NCI-H2107 (cell line): Measurements from ENCODE around the gene KCNIP3.
"Not testable (repeated sequence)": the region's sequence is repeated elsewhere in the genome, so short reads cannot be mapped to it uniquely, and the experiment has no call there.

Experiments
- DNase-seq: peaks from one replicate; lab custom pipeline; 2025; lab: John Stamatoyannopoulos, UW

The KCNIP3 gene

DNA sequence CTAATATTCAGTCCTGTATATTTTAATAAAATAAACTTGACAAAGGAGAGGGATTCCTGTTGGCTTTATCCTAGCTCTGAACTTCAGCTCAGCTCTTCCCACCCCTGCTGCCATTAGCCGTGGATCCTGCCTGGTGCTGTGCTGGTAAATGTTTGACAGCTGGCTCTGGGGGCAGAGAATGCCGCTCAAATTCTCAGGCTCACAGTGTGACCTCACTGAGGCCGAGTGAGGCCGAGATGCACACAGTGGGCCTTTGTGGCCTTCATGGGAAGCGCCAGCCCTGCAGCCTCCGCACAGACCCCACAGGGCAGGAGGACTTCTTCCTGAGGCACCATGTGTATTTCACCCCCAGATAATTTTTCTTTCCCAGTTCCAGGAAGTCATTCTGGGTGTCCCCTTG is 88.9 kb downstream of the KCNIP3 start:
- no peak for DNase-seq

DNA sequence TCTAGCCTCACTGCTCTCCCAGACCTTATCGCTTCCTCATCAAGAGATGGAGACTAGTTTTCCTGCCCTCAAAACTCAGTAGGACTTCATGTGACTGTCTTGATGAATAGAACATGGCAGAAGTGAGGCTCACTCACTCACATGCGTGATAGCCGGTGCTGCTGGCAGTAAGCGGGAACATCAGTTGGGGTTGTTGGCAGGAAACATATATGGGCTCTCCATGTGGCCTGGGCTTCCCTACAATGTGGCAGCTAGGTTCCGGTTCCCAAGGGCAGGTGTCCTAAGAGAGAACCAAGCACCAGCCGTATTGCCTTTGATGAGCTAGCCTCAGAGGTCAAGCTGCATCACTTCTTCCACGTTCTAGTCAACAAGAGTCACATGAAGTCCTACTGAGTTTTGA is 90.2 kb downstream of the KCNIP3 start:
- no peak for DNase-seq

DNA sequence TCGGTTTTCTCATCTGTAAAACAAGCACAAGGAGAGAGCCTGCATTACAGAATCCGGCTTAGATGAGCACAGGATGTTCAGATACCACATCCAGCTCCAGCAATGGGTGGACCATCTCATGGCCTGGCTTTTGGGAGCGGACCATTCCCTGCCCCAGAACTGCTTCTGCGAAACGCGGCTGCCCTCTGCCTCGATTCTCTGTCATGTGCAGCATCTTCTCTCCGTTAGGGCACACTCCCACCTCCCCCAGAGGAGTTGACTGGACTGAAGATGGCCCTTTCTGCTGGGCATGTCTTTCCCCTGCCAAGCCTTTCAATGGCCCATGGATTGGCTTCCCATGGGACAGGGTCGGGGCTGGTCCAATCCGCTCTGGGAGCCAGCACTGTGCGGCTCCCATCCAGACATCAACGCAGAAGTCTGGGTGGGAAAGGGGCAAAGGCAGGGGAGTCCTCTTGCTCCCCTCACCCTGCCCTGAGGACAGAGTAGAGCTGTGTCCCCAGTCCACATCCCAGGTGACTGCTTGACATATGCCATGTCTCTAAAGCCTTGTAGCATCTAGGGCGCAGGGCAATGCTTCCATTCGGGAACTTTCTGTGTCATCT is 91.0 kb downstream of the KCNIP3 start:
- no peak for DNase-seq

DNA sequence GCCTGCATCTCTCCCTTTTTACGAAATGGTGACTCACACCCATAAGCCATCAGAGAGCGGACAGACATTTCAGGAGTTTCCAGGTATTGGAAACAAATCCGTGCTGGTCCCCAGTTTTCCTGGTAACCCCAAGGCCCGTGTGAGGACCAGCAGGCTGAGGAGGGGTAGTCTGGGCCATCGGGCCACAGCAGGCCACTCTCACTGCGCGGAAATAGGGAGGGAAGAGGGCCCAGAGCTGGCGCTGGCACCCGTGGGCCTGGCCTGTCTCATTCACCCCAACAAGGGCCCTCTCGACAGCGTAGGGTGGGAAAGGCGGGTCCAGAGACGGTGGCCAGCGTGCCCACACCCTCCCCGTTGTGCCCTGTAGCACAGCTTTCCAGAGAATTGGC is 91.7 kb downstream of the KCNIP3 start:
- DNase-seq, result no peak

DNA sequence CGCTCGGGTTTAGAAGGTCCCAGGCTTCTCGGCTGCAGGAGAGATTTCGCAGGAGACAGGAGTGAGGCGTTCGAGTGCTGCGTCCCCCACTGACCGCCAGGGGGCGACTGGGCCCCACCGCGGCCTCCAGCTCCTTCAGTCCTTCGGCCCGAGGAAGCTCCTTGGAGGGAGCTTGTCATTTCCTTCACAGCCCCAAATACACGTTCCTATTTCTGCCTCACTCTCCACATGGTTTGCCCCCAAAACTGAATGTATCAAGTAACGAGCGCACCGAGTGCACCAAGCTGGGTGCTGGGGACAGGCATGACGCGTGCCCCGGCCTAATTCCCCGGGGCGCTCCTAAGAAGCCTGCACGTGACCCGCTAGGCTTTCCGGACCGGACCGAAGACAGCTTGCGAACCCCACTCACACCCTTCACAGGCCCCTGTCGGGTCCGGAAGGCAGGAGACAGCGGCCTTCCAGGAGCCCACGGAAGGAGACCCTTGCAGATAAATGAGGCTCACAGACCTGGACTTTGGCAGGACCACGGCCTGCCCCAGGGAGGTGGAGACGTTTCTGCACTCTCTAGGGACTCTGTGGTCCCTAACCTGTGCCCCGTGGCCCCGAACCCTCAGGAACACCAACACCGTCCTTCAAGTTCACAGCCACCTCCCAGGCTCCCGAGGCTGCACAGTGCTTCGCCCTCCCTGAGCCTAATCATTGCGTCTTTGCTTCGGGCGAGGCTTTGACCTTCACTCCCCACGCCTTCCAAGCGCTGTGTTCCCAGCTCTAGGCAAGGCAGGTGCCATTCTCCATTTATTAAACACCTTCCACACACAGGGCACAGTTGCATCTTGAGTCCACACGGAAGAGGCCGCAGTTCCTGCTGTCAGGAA is 92.3 kb downstream of the KCNIP3 start:
- DNase-seq, result no peak

DNA sequence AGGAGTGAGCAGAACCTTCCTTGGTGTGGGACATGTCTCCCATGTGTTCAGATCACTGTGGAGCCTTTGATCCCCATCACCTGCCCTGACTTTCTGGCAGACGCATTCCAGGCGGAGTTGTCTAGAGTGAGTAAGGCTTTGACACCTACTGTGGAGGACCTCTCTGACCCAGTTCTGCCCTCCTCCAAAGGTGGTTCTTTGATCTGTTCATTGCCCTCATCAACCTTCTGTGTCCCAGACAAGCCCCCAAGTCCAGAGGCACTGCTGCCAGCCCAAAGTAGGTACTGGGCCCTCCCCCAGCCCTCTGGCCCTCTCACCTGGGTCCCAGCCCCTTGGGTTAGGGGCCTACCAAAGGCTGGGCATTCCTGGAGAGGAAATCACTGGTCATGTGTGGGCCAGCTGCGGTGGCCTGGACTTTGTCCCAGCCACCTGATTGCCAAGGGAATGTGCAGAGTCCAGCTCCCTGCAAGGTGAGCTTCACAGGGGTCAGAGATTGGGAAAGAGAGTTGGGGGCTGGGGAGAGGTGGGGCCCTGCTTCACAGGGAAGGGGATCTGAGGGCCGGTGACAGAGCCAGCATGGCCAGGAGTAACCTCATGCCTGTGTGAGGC is 93.2 kb downstream of the KCNIP3 start:
- no peak for DNase-seq

DNA sequence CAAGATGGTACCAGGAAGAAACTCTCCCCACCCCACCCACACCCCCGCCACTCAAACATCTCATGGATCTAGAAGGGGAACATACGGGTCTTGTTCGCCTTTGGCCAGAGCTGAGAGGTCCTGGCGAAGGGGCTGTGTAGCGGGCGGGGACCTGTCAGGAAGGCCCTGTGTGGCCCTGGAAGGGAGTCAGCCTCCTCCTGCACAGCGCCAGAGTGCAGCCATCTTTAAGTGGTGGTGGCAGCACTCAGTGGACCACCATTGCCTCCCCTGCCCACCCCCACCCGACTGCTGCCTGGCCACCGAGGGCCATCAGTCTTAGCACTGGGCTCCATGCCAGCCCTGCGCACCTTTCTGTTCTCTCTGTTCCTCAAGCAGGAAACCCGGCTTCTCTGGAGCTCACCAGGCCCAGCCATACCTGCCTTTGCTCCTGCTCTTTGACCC is 93.8 kb downstream of the KCNIP3 start:
- no peak for DNase-seq

DNA sequence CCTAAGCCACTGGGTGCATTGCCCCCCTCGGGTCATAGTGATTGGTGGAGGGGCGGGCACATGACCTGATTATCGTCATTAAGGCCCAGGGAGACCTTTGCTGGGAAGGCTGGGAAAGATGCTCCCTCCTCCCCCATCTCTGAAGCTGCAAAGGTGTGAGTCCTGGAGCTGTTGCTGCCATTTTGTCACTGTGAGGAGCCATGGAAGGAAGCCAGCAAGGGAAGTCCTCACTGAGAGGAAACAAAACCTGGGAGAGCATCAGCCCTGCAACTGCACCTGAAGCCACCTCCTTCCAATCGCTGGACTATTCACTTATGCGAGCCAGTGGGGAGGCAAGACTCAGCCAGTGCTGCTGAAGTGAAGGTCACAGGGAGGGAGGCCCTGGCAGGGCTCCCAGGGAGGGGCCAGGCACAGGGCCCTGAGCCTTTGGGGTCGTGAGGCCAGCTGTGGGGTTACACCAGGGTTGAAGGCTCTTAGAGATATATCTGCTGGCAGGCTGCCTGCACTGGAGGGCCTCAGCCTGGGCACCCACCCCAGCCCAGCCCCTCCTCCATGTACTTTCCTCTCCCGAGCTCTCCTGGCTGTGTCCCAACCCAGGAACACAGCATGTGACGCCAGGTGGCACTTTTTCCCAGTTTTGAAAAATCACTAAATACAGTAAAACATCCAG is 94.6 kb downstream of the KCNIP3 start:
- no peak for DNase-seq

DNA sequence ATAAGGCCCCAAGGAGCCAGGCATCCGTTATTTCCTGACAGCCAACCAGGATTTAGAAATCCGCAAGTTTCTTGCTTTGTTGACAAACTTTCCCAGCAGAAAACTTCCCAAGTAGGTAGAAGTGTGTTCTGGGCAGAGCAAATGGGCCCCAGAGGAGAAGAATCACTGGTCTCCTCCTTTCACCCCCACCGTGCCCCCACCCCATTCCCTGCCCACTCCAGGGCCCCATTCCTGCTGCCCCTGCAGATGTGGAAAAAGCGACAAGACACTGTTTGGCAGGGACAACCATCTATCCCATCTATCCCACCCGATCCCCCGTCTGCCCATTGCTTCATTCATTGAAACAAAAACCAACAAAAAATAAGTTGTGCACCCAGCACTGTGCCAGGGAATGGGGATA is 95.2 kb downstream of the KCNIP3 start:
- no peak for DNase-seq

DNA sequence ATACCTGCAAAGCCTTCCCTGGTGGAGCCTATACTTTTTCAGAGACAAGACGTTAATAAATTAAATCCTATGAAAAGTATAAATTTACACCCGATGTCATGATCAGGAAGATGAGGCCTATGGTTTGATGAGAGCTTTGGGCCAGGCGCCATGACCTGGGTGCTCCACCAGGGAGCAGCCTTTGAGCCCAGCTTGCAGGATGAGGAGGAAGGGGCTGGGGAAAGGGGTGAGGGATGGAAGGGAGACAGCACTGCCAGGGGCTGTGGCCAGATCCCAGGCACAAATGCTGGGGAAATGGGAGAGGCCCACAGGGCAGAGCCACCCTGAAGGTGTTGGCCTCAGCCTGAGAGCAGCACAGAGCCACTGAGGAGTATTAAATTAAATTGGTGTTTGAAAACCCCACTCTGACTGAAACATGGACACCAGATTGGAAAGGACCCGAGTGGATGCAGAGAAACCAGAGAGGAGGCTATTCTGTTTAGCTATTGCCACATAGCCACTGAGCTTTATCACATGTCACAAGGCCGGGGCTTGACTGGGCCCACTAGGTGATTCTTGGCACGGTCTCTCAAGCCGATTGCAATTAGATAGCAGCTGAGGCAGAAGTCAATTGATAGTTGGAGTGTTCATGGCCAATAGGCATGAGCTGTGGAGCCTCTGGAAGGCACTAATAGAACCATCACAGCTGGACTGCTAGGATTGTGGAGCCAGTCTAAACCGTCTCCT is 95.7 kb downstream of the KCNIP3 start:
- DNase-seq, result no peak

DNA sequence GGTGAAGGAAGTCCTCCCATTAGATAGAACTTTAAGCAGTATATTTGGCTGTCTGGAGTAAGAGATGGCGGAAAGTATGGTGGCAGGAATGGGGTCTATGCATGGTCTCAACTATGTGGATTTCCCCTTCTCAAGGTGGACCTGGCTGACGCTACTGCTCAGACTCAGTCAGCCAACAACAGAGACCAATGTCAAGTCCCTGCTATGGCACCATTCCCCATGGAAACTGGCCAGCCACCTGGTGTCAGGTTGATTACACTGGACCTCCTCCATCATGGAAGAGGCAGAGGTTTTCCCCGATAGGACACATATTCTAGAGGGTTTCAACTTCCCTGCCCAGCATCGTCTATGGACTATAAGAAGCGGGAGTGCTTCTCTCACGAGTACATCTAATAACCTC is 96.8 kb downstream of the KCNIP3 start:
- no peak for DNase-seq

DNA sequence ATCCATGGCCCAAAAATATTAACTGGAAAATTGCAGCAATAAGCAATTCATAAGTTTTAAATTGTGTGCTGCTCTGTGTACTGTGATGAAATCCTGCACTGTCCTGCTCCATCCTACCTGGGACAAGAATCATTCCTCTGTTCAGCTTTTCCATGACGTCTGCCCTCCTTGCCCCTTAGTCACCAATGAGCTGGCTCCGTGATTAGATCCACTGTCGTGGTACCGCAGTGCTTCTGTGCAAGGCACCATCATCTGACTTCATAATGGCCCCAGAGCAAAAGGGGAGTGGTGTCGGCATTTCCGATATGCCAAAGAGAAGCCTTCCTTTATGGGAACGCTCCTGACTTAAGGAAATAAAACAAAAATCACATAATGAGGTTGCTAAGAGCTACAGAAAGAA is 101.9 kb downstream of the KCNIP3 start:
- DNase-seq, result no peak

DNA sequence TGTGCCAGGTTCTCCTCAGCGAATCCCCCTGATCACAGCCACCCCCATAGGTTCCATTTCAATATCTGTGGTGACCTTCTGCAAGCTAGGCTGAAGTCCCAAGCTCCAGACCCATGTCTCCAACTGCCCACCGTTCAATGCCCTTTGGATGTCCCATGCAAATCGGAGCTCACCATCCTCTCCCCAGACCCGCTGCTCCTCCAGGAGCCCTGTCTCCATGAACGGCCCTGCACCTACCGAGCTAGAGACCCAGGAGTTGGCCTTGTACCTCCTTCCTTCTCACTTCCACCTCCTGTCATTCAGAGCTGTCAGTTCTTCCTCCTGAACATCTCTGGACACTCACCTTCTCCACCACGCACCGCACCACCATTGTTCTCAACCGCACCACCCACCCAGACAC is 104.3 kb downstream of the KCNIP3 start:
- no peak for DNase-seq

DNA sequence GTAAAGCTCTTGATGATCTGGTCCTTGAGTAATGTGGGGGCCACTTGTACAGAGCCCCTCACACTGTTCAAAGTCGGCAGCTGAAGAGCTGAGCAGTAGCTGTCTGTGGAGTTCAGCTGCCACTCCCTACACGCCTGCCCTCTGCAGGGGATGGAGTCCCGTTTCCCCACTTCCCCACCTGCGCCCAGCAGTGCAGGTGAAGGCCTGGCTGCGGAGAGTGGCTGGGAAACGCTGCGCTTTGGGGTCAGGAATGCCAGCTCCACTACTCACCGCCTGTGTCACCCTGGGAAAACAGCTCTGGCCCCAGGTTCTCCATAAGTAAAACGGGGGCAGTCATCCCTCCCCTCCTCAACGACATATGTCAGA is 104.8 kb downstream of the KCNIP3 start:
- DNase-seq, result peak; percentile 11

DNA sequence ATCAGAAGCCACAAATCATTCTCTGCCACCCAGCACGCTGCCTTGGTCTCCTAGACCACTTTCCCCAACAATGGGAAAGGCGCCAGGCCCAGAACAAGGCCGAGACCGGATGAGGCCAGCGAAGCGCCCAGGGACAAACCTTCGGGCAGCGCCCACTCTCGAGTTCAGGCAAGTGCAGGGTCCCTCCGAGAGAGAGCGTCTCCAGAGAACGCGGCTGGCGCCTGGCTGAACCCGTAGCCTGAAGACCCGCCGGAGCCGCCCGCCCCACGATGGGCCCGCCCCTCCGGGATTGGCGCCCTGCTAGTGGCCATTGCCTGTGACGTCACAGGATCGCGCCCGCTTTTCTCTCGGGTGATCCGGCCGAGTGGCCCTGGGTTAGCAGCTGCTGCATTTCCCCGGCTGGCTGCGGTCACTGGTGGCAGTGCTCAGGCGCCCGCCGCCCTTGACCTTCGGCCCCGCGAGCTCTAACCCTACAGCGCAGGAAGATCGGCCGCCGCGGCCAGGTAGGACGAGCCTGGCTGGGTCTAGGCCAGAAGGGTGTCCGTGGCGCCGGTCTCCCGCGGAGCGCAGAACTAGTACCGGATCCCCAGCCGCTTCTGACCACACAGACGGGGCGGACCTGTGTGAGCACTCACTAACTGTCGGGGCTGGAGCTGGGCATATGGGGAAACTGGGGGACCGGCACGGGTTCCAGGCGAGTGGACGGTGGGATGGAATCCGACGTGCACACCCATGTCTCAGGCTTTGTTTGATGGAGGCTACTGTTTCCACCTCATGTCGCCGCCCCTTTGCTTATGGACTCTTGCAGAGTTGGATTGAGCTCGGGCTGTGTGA is 105.4 kb downstream of the KCNIP3 start, which contains the start of gene FAHD2A:
TSS of gene FAHD2A (plus strand) at position 339 of the 834 bp plus-strand sequence. CDS start 2,851 bp downstream, outside the sequence.
- DNase-seq, result peak; percentile 92

DNA sequence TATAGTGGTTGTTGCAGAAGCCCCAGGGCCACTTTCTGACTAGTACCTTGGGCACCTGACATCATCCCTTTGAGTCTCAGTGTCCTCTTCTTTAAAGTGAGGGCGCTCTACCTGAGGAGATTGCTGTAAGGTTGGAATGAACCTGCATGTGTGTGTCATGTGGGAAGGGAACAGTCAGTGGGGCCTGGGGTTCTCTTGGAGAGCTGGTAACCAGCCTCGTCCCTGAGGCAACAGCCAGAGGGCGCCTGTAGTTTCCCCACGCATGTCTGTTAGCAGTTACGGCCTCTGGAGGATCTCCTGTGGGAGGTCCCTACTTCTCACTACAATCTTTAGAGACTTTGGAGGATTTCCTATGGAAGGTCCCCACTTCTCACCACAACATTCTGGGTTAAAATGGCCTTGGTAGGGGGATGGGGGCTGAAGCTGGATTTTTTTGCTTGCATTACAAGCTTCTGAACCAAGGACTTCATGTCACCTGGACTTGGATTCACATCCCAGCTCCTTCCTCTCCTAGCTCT is 106.1 kb downstream of the KCNIP3 start:
- not testable (repeated sequence) for DNase-seq

DNA sequence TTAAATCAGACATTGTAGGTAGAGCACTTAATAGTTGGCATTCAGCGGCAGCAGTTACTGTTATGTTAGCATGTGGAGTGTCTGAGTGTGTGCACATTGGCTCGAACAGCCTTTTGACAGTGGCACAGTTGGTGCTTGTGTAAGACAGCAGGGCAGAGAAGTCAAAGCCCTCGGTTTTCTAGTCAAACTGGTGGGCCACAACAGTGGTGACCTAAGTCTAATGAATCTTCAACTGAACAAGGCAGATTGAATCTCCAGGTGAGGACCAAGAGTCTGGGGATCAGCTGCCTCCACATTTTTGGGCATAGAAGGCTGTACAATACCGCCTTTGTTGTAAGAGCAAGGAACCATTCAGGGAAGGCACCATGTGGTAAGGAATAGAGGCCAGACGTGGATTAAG is 106.7 kb downstream of the KCNIP3 start:
- not testable (repeated sequence) for DNase-seq

DNA sequence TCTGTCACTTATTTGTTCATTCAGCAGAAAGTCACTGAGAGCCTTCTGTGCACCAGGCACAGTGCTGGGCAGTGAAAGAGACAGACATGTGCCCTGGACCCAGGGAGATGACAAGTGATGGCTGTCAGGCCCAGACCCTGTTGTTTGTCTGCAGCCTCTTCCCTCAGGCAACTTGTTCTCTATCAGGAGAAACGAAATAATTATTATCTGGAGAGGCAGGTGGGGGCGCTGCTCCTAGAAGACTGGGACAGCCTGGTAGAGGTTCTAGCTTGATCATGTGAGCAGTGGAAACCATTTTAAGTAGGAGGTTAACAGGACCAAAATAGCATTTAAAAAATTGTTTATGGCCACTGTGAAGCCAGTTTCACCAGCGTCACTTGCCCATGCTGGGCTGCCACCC is 107.5 kb downstream of the KCNIP3 start:
- not testable (repeated sequence) for DNase-seq

DNA sequence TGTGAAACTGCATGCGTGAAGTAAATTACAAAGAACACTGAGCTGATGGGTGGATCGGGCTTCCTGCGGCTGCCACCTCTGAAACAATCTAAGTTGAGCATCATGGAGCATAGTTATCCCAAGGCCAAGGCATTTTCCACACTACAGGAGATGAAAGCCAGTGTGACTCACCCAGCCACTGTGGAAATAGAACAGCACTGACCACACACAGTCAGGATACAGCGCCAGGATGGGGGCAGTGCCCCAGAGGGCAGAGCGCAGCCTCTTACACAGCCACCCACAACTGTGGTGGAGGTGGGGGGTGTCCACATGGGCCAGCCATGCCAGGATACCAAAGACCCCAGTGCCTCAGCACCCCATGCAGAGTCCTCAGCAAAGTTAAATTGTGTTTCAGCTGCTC is 114.1 kb downstream of the KCNIP3 start:
- DNase-seq, result not testable (repeated sequence)

DNA sequence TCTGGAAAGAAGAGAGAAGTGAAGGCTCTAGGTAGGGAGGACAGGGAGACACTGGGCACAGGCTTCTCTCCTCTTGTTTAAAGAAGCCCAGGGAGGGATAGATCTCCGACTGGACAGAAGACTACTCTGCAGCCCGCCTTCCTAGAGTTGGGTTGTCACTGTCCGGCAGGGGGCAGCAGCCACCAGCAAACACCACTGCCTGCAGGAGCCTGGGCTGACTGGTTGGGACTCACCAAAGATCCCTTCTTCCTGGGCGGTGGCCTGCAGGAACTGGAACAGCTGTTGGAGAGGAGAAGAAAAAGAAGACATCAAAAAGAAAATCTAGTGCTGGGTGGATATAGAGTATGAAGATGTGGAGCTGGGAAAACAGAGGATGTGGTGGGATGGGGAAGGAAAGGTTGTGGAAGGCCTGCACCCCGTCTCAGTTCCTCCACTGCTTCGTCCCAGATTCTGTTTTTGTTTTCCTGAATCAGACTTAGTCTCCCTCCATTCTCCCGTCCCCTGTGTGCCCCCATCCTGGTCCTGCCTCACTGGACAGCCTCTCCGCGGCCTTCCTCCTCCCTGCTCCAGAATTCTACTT is 117.0 kb downstream of the KCNIP3 start:
- peak; percentile 13 for DNase-seq
